Stomach (tissue), 9 donors: ENCODE measurements around the gene TTYH3. TPM values are rescaled to one million over a fixed set of nuclear protein-coding genes. Genes with fewer than 3 reads are reported as not detected.

Experiments
- DNase-seq, 2 donors: peaks; one replicate each; pipeline versions ENCODE4 v3.0.0 to v3.0.0-alpha.2; 2013 to 2019
- H3K27ac ChIP-seq, 5 donors: fragments of 200-600 bp in 4 of 5; sonication (generic) in 4 of 5; one replicate each; pipeline ENCODE4 v1.5.1; 2013 to 2019; ENCODE audit warnings: mild to moderate bottlenecking in 1 of 5, moderate library complexity in 1 of 5
- H3K27me3 ChIP-seq, 3 donors: fragments of 200-600 bp; sonication (generic); one replicate each; pipeline ENCODE4 v1.5.1; 2017 to 2019; ENCODE audit warnings: mixed run types in 1 of 3
- H3K36me3 ChIP-seq, 4 donors: fragments of 200-600 bp; sonication (generic); 1 replicate in 3 of 4; 2 replicates in 1 of 4; pipeline ENCODE4 v1.5.1; 2016 to 2019
- H3K4me1 ChIP-seq, 4 donors: fragments of 200-600 bp; sonication (generic); one replicate each; pipeline ENCODE4 v1.5.1; 2016 to 2019
- H3K4me3 ChIP-seq, 4 donors: fragments of 200-600 bp; sonication (generic) in 3 of 4; one replicate each; pipeline ENCODE4 v1.5.1; 2016 to 2019; ENCODE audit warnings: mild to moderate bottlenecking in 1 of 4
- H3K9me3 ChIP-seq, 4 donors: fragments of 200-600 bp; sonication (generic); one replicate each; pipeline ENCODE4 v1.5.1; 2016 to 2019
- CTCF ChIP-seq, 7 experiments: fragments of 450-650 bp in 4 of 7; fragments of 200-600 bp in 3 of 7; sonication (generic) in 3 of 7; IDR thresholded peaks; one replicate each; pipeline ENCODE4 v1.5.1; 2016 to 2019; ENCODE audit warnings: antibody characterized with exemption in 7 of 7, control low read depth in 2 of 7, mild to moderate bottlenecking in 1 of 7
- EP300 ChIP-seq: sonication (generic); formaldehyde crosslinking; IDR thresholded peaks from one replicate; pipeline ENCODE4 v1.6.1; 2017; ENCODE audit warnings: antibody characterized with exemption
- POLR2A ChIP-seq, 4 donors: fragments of 450-650 bp; IDR thresholded peaks; one replicate each; pipeline ENCODE4 v1.6.1; 2016; ENCODE audit warnings: antibody characterized with exemption in 4 of 4, control low read depth in 2 of 4, mild to moderate bottlenecking in 1 of 4, moderate library complexity in 1 of 4
- POLR2AphosphoS5 ChIP-seq, 3 donors: sonication (generic); formaldehyde crosslinking; IDR thresholded peaks; one replicate each; pipeline ENCODE4 v1.6.1; 2016; ENCODE audit warnings: antibody characterized with exemption in 3 of 3
- WGBS, 5 donors: extraction: QIAGEN DNeasy Blood & Tissue Kit in 3 of 5; methylation state at CpG; one replicate each; pipeline versions ENCODE4 v1.1.5 to v1.1.7; 2013 to 2018; 5-methylcytosine and 5-hydroxymethylcytosine counted together
- intact Hi-C: fragments of 100-400 bp; cut with DNase I; formaldehyde crosslinking; loops from one replicate; pipeline ENCODE4 v1.15.1; 2023; ENCODE audit warnings: low total_unique reads
- polyA plus RNA-seq, 3 donors: library from polyadenylated mRNA; stranded (reverse); fragments of 200-250 nt; gene quantifications; one replicate each; pipeline ENCODE4 v1.2.3, GENCODE V29; 2013
- total RNA-seq, 5 donors: library from RNA; depleted of rRNA; stranded (reverse); fragments of >200 nt; gene quantifications; one replicate each; pipeline versions ENCODE4 v1.1.0 to v1.2.3, GENCODE V29; 2014 to 2016
- donor health status: healthy with polysubstance abuse.
- donor health status: Bipolar disorder and iron deficiency.
- donor health status: healthy.

TTYH3 gene
- total and polyA plus RNA-seq, 8 donors: 4.1 to 79.1 (median 16.2) TPM

GRCh38 chr7:2601065-2601464 is 30.7 kb upstream of the TTYH3 start:
- H3K4me3 ChIP-seq: no peak overlapping the region
- peaks cover 20 to 96% (median 86%) of the 10 kb centered on the region in 4 donors for H3K36me3 ChIP-seq
- H3K4me1 ChIP-seq: peaks cover 0 to 4% (median 0%) of the 10 kb centered on the region in 4 donors
- TF ChIP-seq POLR2AphosphoS5 (IDR thresholded peaks at IDR 0.05) (peak in 1 of 3 donors; percentile 22), CTCF (IDR thresholded peaks at IDR 0.05) (no peak)
- H3K9me3 ChIP-seq: no peaks in the 10 kb centered on the region
- DNase-seq: peak in 1 of 2 donors; percentile 70
- H3K27me3 ChIP-seq: no peaks in the 10 kb centered on the region
- intact Hi-C loops: no loop called here
- WGBS, 5 donors: 31 to 59% (median 51%) methylated on average over 9 of the region's 9 CpGs
- no peak overlapping the region for H3K27ac ChIP-seq

- no peaks in the 10 kb centered on the region for H3K9me3 ChIP-seq
- WGBS, 5 donors: 87 to 96% (median 94%) methylated on average over 11 of the region's 11 CpGs
- no peak overlapping the region for H3K27ac ChIP-seq
- DNase-seq: no peak
- intact Hi-C loops: no loop called here
- H3K4me3 ChIP-seq: no peak overlapping the region
- H3K36me3 ChIP-seq: peaks cover 20 to 96% (median 85%) of the 10 kb centered on the region in 4 donors
- no peak for TF ChIP-seq CTCF (IDR thresholded peaks at IDR 0.05)
- TF ChIP-seq POLR2AphosphoS5 (IDR thresholded peaks at IDR 0.05): no peak
- no peak for TF ChIP-seq POLR2A (IDR thresholded peaks at IDR 0.05)
- no peak for TF ChIP-seq EP300
- no peaks in the 10 kb centered on the region for H3K27me3 ChIP-seq
- H3K4me1 ChIP-seq: peaks cover 0 to 4% (median 0%) of the 10 kb centered on the region in 4 donors
These were observed 29.9 kb upstream of the TTYH3 start for GRCh38 chr7:2601907-2602306.

- DNase-seq: no peak
- WGBS, 5 donors: 80 to 92% (median 86%) methylated on average over 10 to 19 of the region's 19 CpGs
- intact Hi-C loops: no loop called here
- Histone ChIP-seq H3K4me3 (no peak overlapping the region), H3K9me3 (no peaks in the 10 kb centered on the region), H3K27ac (no peak overlapping the region), H3K36me3 (peaks cover 16 to 96% (median 84%) of the 10 kb centered on the region in 4 donors), H3K4me1 (peaks cover 0 to 4% (median 0%) of the 10 kb centered on the region in 4 donors), H3K27me3 (no peaks in the 10 kb centered on the region)
- no peak for TF ChIP-seq CTCF (IDR thresholded peaks at IDR 0.05)
- no peak for TF ChIP-seq POLR2A (IDR thresholded peaks at IDR 0.05)
- TF ChIP-seq POLR2AphosphoS5 (IDR thresholded peaks at IDR 0.05): no peak
- TF ChIP-seq EP300: no peak
These were observed 29.3 kb upstream of the TTYH3 start for GRCh38 chr7:2602406-2603043.

- no peaks in the 10 kb centered on the region for H3K9me3 ChIP-seq
- peaks cover 0 to 6% (median 2%) of the 10 kb centered on the region in 4 donors for H3K4me1 ChIP-seq
- 88 to 96% (median 95%) methylated on average over 21 to 35 of the region's 35 CpGs for WGBS, 5 donors
- DNase-seq: no peak
- intact Hi-C loops: no loop called here
- H3K27ac ChIP-seq: no peak overlapping the region
- peaks cover 16 to 94% (median 79%) of the 10 kb centered on the region in 4 donors for H3K36me3 ChIP-seq
- no peak overlapping the region for H3K4me3 ChIP-seq
- TF ChIP-seq POLR2A (IDR thresholded peaks at IDR 0.05): no peak
- no peak for TF ChIP-seq CTCF (IDR thresholded peaks at IDR 0.05)
- TF ChIP-seq EP300: no peak
- no peak for TF ChIP-seq POLR2AphosphoS5 (IDR thresholded peaks at IDR 0.05)
- H3K27me3 ChIP-seq: no peaks in the 10 kb centered on the region
These were observed 28.5 kb upstream of the TTYH3 start for GRCh38 chr7:2603044-2603965.
